OCI-LY7 (cell line): Measurements from ENCODE around the gene TMEM107. TPM values are rescaled to one million over a fixed set of nuclear protein-coding genes. Genes with fewer than 3 reads are reported as not detected.

Experiments
- BruUV-seq: library from RNA; stranded (reverse); fragments of 400-500 nt; replicated peaks from 2 replicates; lab custom pipeline; 2021; lab: Mats Ljungman, UMichigan
- CTCF ChIA-PET: fragments of 300-600 bp; sonication (Branson Sonifier 250); formaldehyde crosslinking; loops from one replicate; lab custom pipeline; 2022; ENCODE audit warnings: antibody characterized with exemption; ENCODE audit not compliant: unreplicated experiment; lab: Charles Lee
- POLR2A ChIA-PET: fragments of 300-600 bp; sonication (Branson Sonifier 250); formaldehyde crosslinking; loops from one replicate; lab custom pipeline; 2022; ENCODE audit warnings: antibody characterized with exemption; lab: Charles Lee
- DNase-seq: peaks from one replicate; pipeline ENCODE4 v3.0.0-alpha.2; 2015; ENCODE audit warnings: low spot score
- H2AFZ ChIP-seq: fragments of 200-600 bp; sonication (generic), shearing (Covaris generic); 2 replicates; pipeline ENCODE4 v1.6.1; 2014; ENCODE audit warnings: mild to moderate bottlenecking, antibody characterized with exemption, low read length, moderate library complexity
- H3K27ac ChIP-seq: fragments of 200-600 bp; sonication (generic); 2 replicates; pipeline ENCODE4 v1.5.1; 2014; ENCODE audit warnings: mixed run types, low read depth, mild to moderate bottlenecking, moderate library complexity, low read length, inconsistent platforms; ENCODE audit not compliant: poor library complexity, severe bottlenecking
- H3K36me3 ChIP-seq: fragments of 200-600 bp; sonication (generic); 2 replicates; pipeline ENCODE4 v1.6.1; 2014; ENCODE audit warnings: mild to moderate bottlenecking, antibody characterized with exemption, low read length, moderate library complexity, mixed read lengths; ENCODE audit not compliant: insufficient read depth
- H3K4me1 ChIP-seq: fragments of 200-600 bp; sonication (generic); 2 replicates; pipeline ENCODE4 v1.5.1; 2014; ENCODE audit warnings: mild to moderate bottlenecking, low read length; ENCODE audit not compliant: insufficient read depth, poor library complexity, severe bottlenecking
- H3K4me2 ChIP-seq: fragments of 200-600 bp; sonication (generic); 2 replicates; pipeline ENCODE4 v1.6.1; 2014; ENCODE audit warnings: mild to moderate bottlenecking, low read length
- H3K4me3 ChIP-seq: fragments of 200-600 bp; sonication (generic); 2 replicates; pipeline ENCODE4 v1.5.1; 2014; ENCODE audit warnings: mild to moderate bottlenecking, low read depth, low read length; ENCODE audit not compliant: poor library complexity, severe bottlenecking
- H3K79me2 ChIP-seq: fragments of 200-600 bp; sonication (generic); 2 replicates; pipeline ENCODE4 v1.6.1; 2016; ENCODE audit warnings: low read depth, mild to moderate bottlenecking, low read length, moderate library complexity, mixed read lengths; ENCODE audit not compliant: insufficient read depth
- H3K9me2 ChIP-seq: fragments of 200-600 bp; sonication (generic); 2 replicates; pipeline ENCODE4 v1.6.1; 2016; ENCODE audit warnings: mild to moderate bottlenecking, low read length, mixed read lengths; ENCODE audit not compliant: insufficient read depth
- H3K9me3 ChIP-seq: fragments of 200-600 bp; sonication (generic); 2 replicates; pipeline ENCODE4 v1.6.1; 2014; ENCODE audit warnings: mild to moderate bottlenecking, mixed run types, low read length, mixed read lengths
- H4K20me1 ChIP-seq: fragments of 200-600 bp; sonication (generic); 2 replicates; pipeline ENCODE4 v1.6.1; 2014; ENCODE audit warnings: mild to moderate bottlenecking, antibody characterized with exemption, low read length, moderate library complexity, mixed read lengths; ENCODE audit not compliant: insufficient read depth
- CTCF ChIP-seq: fragments of 200-600 bp; sonication (generic); conservative IDR thresholded peaks from 2 replicates; pipeline ENCODE4 v1.5.1; 2014; ENCODE audit warnings: mild to moderate bottlenecking, antibody characterized with exemption, low read length, moderate library complexity, mixed read lengths
- EZH2phosphoT487 ChIP-seq: fragments of 200-600 bp; sonication (generic); IDR thresholded peaks from 2 replicates; pipeline ENCODE4 v1.6.1; 2018; ENCODE audit warnings: low read depth, borderline replicate concordance, mild to moderate bottlenecking, mixed run types, antibody characterized with exemption, low read length, moderate library complexity, mixed read lengths
- intact Hi-C: fragments of 100-400 bp; cut with micrococcal nuclease; formaldehyde crosslinking; loops from one replicate; pipeline ENCODE4 v1.10.0; 2022; ENCODE audit not compliant: unreplicated experiment
- total RNA-seq, 2 experiments: library from RNA; depleted of rRNA in 1 of 2; stranded (reverse); fragments of >200 nt in 1 of 2; shearing (Covaris generic) in 1 of 2; gene quantifications; 2 replicates each; pipeline ENCODE4 v1.2.3, GENCODE V29; 2014 to 2022

The TMEM107 gene
- total RNA-seq, 2 experiments from 2014 or later = 43.9 to 57.0 TPM

- TF ChIP-seq CTCF (no peak), EZH2phosphoT487 (no peak)
- peak overlapping the region; percentile 88 for H3K27ac ChIP-seq
- H3K79me2 ChIP-seq = peaks cover 38% of the 10 kb centered on the region
- peaks cover 38% of the 10 kb centered on the region for H3K36me3 ChIP-seq
- no peaks in the 10 kb centered on the region for H3K9me2 ChIP-seq
- H2AFZ ChIP-seq = peak overlapping the region; percentile 72
- ChIA-PET CTCF (interaction anchor here (0.6 to 1.0 kb wide), 3 partner anchors 11 to 770 kb away, joined by 3 to 4 read pairs (median 3); no protein-coding TSS in a partner anchor), POLR2A (interaction anchor here (0.6 to 7.7 kb wide), 8 partner anchors 12 to 91 kb away, joined by 3 to 75 read pairs (median 5); partner anchors contain the start of genes BORCS6 and SLC25A35)
- no peak for DNase-seq
- H3K9me3 ChIP-seq = no peaks in the 10 kb centered on the region
- peak overlapping the region; percentile 100 for H3K4me2 ChIP-seq
- intact Hi-C loops = loop anchor here (1.0 to 5.0 kb wide), 3 partner anchors 11 to 36 kb away; partner anchors contain the start of genes CTC1 and PFAS
- peaks cover 3% of the 10 kb centered on the region; the same call in 1 of the 2 replicates for H4K20me1 ChIP-seq
- H3K4me1 ChIP-seq = peaks cover 19% of the 10 kb centered on the region
- BruUV-seq = TSS peak; percentile 95
- peak overlapping the region; percentile 92 for H3K4me3 ChIP-seq
These were observed 34.7 kb upstream of the TMEM107 start for GRCh38 chr17:8210761-8211458.

GRCh38 chr17:8209907-8210760 is 34.0 kb upstream of the TMEM107 start, which contains the start of gene AURKB:
Gene AURKB (minus strand): TSS chr17:8210575. CDS start chr17:8210224, 351 bp downstream.
- Histone ChIP-seq H3K79me2 (peaks cover 38% of the 10 kb centered on the region), H3K4me1 (peaks cover 19% of the 10 kb centered on the region), H3K4me3 (peak within 1 kb of the TSS; percentile 92), H3K9me3 (no peaks in the 10 kb centered on the region), H3K27ac (peak within 1 kb of the TSS; percentile 88), H3K36me3 (peaks cover 46% of the 10 kb centered on the region), H3K9me2 (no peaks in the 10 kb centered on the region), H4K20me1 (peaks cover 3% of the 10 kb centered on the region; the same call in 1 of the 2 replicates), H2AFZ (peak within 1 kb of the TSS; percentile 72), H3K4me2 (peak within 1 kb of the TSS; percentile 100)
- ChIA-PET CTCF (interaction anchor here (0.5 to 1.0 kb wide), 4 partner anchors 12 to 771 kb away, joined by 3 to 4 read pairs (median 3); no protein-coding TSS in a partner anchor), POLR2A (interaction anchor here (0.5 to 7.7 kb wide), 12 partner anchors 9 to 90 kb away, joined by 3 to 75 read pairs (median 5); partner anchors contain the start of genes BORCS6, PFAS and SLC25A35)
- TSS peak; percentile 92 for BruUV-seq
- intact Hi-C loops = loop anchor here (1.0 to 5.0 kb wide), 4 partner anchors 12 to 90 kb away; partner anchors contain the start of genes CTC1 and PFAS
- peak; percentile 96 for DNase-seq
- no peak for TF ChIP-seq CTCF
- TF ChIP-seq EZH2phosphoT487 = no peak
